Activated T-helper 1 cell treated with anti-CD3 and anti-CD28 coated beads, Interleukin-2, amount 50 U/mL, for 16 hours (primary cell): ENCODE results near the gene RC3H2.
"Not testable (repeated sequence)": the region's sequence is repeated elsewhere in the genome, so short reads cannot be mapped to it uniquely, and the experiment has no call there.

Source experiments
- DNase-seq, 2 donors: peaks; one replicate each; pipeline ENCODE4 v3.0.0-alpha.2; 2020; ENCODE audit warnings: low read depth in 1 of 2, low spot score in 1 of 2

RC3H2 gene

GRCh38 chr9:122810306-122810946 is 94.7 kb downstream of the RC3H2 start:
- peak; percentile 50 to 59 for DNase-seq

- not testable (repeated sequence) for DNase-seq
Observed at GRCh38 chr9:122809261-122809660, 95.9 kb downstream of the RC3H2 start.

GRCh38 chr9:122808141-122808540 is 97.0 kb downstream of the RC3H2 start:
- no peak for DNase-seq

GRCh38 chr9:122807271-122807900 is 97.8 kb downstream of the RC3H2 start:
- no peak for DNase-seq

GRCh38 chr9:122806661-122807060 is 98.5 kb downstream of the RC3H2 start:
- no peak for DNase-seq

- DNase-seq: no peak
Observed at GRCh38 chr9:122800066-122801060, 104.8 kb downstream of the RC3H2 start, which contains the start of gene OR1K1. Gene OR1K1 (plus strand): TSS chr9:122800123. CDS start chr9:122800123, 0 bp downstream.

GRCh38 chr9:122797316-122798063 is 107.7 kb downstream of the RC3H2 start:
- DNase-seq: no peak
